ENCODE measurements around the gene IPO13. TPM values are rescaled to one million over a fixed set of nuclear protein-coding genes. Genes with fewer than 3 reads are reported as not detected.
A peak's percentile ranks its signal among the peaks of the same experiment; 100 is the strongest.

IPO13 gene
- total RNA-seq, 1 donor from 2014 or later = 40.3 TPM

GRCh38 chr1:43949678-43950077 lies 2.9 kb downstream of the IPO13 start:
- DNase-seq (ENCODE audit: low spot score) = peak; percentile 34

GRCh38 chr1:43951021-43951985 lies 4.6 kb downstream of the IPO13 start:
- DNase-seq (ENCODE audit: low spot score) = no peak

DNA sequence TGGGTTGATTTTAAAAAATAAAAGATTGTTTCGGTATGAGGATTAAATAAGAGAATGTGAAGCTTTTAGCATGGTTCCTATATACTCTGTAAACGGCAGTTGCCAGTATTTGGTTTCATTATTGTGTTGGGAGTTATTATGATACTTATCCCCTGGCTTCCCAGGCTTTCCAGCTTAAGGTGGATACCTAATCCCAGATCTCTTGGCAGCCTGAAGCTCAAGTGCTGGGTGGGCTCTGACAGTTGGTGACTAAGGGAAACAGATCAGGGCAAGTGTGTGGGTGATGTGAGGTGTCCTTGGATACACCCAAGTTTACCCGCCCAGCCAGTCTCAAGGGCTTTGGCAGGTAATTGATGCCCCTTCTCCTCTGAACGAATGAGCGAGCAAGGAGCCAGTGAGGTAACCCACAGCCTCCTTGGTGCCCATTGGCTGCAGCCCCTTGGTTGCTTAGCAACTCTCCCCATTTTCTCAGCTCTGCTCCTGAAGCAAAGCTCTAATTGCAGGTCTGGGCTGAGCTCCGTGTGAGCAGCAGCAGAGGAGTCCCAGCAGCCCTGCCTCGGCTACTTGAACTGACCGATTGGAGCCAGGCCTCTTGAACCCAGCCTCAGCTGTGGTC lies 6.1 kb downstream of the IPO13 start:
- DNase-seq (ENCODE audit: low spot score) = no peak

GRCh38 chr1:43953361-43953760 lies 6.6 kb downstream of the IPO13 start:
- no peak for DNase-seq (ENCODE audit: low spot score)

DNA sequence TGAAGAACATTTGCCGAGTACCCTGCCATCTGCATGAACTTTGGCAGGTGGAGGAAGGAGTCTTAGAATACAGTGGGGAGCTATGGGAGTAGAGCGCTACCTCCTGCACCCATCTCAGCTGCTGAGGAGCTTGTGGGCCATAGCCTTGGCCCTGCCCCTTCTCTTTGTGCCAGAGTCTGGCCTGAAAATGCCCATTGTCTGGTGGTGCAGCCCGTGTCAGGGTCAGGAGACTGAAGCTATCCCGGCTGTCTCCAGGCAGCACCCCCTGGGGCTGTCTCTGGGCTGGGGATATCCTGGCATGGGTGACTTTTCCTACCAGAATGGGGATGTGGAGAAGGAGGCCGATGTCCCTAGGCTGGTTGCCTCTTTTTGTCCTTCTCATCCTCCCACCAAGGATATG lies 7.3 kb downstream of the IPO13 start:
- DNase-seq (ENCODE audit: low spot score) = no peak

GRCh38 chr1:43956234-43956633 lies 9.5 kb downstream of the IPO13 start:
- DNase-seq (ENCODE audit: low spot score) = no peak

DNA sequence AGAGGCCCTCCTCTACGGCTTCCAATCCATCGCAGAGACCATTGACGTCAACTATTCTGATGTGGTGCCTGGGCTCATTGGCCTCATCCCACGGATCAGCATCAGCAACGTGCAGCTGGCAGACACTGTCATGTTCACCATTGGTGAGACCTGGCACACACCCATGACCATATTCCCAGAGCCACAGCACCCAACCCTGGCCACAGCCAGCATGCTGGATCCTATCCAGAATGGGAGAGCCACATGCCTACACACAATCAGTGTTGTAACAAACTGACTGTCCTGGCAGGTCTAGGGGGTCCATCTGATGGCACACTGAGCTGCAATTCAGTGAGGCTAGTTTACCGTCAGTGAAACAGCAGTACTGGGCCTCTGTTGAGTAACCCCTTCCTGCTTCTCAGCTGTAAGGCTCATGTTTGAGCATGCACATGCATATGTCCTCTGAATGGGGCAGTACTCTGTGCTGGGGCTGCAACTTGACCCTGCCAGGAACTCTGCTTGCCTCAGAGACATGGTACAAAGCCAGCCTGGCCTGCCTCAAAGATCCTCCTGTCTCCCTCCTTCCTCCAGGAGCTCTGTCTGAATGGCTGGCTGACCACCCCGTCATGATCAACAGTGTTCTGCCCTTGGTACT lies 10.8 kb downstream of the IPO13 start:
- DNase-seq (ENCODE audit: low spot score) = no peak

GRCh38 chr1:43958351-43959255 lies 11.9 kb downstream of the IPO13 start:
- no peak for DNase-seq (ENCODE audit: low spot score)

DNA sequence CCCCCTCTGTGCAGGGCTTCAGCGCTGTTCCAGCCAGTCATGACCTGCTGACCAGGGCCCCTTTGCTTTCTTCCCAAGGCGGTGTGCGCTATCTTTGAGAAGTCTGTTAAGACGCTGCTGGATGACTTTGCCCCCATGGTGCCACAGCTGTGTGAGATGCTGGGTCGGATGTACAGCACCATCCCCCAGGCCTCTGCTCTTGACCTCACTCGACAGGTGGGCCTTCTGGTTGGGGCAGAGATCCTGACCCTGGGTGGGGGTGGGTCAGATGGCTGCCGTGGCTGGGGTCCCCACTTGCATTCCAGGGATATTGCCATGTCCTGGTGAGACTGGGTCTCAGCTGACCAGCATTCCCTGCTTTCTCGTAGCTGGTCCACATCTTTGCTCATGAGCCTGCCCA lies 14.0 kb downstream of the IPO13 start:
- DNase-seq (ENCODE audit: low spot score) = no peak

GRCh38 chr1:43961692-43962091 lies 14.9 kb downstream of the IPO13 start:
- DNase-seq (ENCODE audit: low spot score) = no peak

DNA sequence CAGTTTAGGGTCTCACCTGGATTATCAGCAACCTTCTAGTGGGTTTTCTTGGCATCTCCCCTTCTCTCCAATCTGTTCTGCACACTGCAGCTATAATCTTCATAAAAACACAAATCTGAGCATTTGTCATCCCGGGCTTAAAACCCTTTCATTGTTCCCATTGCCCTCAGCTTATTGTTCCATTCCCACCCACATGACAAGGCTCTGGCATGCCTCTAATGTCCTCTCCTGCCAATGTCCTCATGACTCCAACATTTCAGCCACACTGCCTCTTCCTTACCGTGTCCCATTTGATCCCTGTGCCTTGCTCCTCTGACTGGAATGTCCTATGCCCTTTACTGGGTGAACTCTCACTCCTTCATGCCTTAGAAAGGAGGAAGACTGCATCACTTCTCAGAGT lies 15.6 kb downstream of the IPO13 start:
- DNase-seq (ENCODE audit: low spot score) = no peak

GRCh38 chr1:43963006-43963405 lies 16.3 kb downstream of the IPO13 start:
- DNase-seq (ENCODE audit: low spot score) = no peak

- no peak for DNase-seq (ENCODE audit: low spot score)
Measured at GRCh38 chr1:43963890-43964289, 17.1 kb downstream of the IPO13 start.

- DNase-seq (ENCODE audit: low spot score) = no peak
Measured at GRCh38 chr1:43965316-43965715, 18.6 kb downstream of the IPO13 start.

GRCh38 chr1:43968348-43968948 lies 21.7 kb downstream of the IPO13 start:
- no peak for DNase-seq (ENCODE audit: low spot score)

DNA sequence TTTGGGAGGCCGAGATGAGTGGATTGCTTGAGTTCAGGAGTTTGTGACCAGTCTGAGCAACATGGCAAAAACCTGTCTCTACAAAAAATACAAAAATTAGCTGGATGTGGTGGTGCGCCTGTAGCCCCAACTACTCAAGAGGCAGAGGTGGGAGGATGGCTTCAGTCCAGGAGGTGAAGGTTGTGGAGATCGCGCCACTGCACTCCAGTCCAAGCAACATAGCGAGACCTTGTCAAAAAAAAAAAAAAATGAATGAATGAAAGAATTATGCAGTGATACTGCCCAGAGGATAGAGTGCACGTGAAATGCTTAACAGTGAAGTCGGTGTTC lies 22.6 kb downstream of the IPO13 start:
- no peak for DNase-seq (ENCODE audit: low spot score)

- peak; percentile 97 for DNase-seq (ENCODE audit: low spot score)
Measured at GRCh38 chr1:43969746-43970466, 23.2 kb downstream of the IPO13 start, which contains the start of gene DPH2. Gene DPH2, plus strand, starts transcription at chr1:43970010. Its CDS starts 166 bp downstream, at chr1:43970176.

DNA sequence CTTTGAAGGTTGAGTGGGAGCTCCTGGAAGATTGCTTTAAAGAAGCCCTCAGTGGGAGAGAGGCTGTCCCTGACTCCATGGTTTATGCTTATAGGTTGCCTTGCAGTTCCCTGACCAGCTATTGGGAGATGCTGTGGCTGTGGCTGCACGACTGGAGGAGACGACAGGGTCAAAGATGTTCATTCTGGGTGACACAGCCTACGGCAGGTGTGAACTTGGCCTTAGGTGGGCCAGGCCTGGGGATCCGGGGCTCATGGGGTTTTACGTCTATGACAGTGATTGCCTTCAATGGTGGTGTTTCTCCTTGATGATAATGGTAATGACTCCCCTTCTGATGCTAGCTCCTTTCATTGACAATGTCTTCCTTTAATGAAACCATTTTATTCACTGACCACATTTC lies 23.8 kb downstream of the IPO13 start:
- DNase-seq (ENCODE audit: low spot score) = no peak

DNA sequence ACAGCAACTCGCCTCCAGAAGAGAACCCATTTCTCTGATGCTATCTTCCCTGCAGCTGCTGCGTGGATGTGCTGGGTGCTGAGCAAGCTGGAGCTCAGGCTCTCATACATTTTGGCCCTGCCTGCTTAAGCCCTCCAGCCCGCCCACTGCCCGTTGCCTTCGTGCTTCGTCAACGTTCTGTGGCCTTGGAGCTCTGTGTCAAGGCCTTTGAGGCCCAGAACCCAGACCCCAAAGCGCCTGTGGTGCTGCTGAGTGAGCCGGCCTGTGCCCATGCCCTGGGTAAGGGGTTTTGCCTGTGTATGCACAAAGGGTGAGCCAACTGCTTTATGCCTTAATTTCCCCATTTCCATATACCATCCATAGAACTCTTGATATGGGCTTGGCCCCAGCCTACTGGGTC lies 24.2 kb downstream of the IPO13 start:
- no peak for DNase-seq (ENCODE audit: low spot score)

GRCh38 chr1:43971336-43971980 lies 24.7 kb downstream of the IPO13 start:
- no peak for DNase-seq (ENCODE audit: low spot score)
